ENCODE measurements around the gene UTF1.
A peak's percentile ranks its signal among the peaks of the same experiment; 100 is the strongest.

Gene UTF1

GRCh38 chr10:133272301-133272963 is 42.4 kb downstream of the UTF1 start:
- no peak overlapping the region for H3K4me3 ChIP-seq (ENCODE audit: low read depth, low read length)
- TF ChIP-seq CTCF (IDR thresholded peaks at IDR 0.05; ENCODE audit: borderline replicate concordance, insufficient read depth, low read depth, low read length) = no peak

GRCh38 chr10:133272964-133273420 is 43.0 kb downstream of the UTF1 start:
- no peak overlapping the region for H3K4me3 ChIP-seq (ENCODE audit: low read depth, low read length)
- TF ChIP-seq CTCF (IDR thresholded peaks at IDR 0.05; ENCODE audit: borderline replicate concordance, insufficient read depth, low read depth, low read length) = no peak

- no peak for TF ChIP-seq CTCF (IDR thresholded peaks at IDR 0.05; ENCODE audit: borderline replicate concordance, insufficient read depth, low read depth, low read length)
- no peak overlapping the region for H3K4me3 ChIP-seq (ENCODE audit: low read depth, low read length)
Observed at GRCh38 chr10:133273534-133274143, 43.6 kb downstream of the UTF1 start.

GRCh38 chr10:133274751-133275683 is 45.0 kb downstream of the UTF1 start:
- 0 out of 2 replicates have a peak, but pooled peaks have one; percentile 6 for TF ChIP-seq CTCF (IDR thresholded peaks at IDR 0.05; ENCODE audit: borderline replicate concordance, insufficient read depth, low read depth, low read length)
- H3K4me3 ChIP-seq (ENCODE audit: low read depth, low read length) = peak overlapping the region; percentile 93

GRCh38 chr10:133275684-133276092 is 45.7 kb downstream of the UTF1 start:
- peak; percentile 72 for TF ChIP-seq CTCF (IDR thresholded peaks at IDR 0.05; ENCODE audit: borderline replicate concordance, insufficient read depth, low read depth, low read length)
- peak overlapping the region; percentile 93 for H3K4me3 ChIP-seq (ENCODE audit: low read depth, low read length)

- TF ChIP-seq CTCF (IDR thresholded peaks at IDR 0.05; ENCODE audit: borderline replicate concordance, insufficient read depth, low read depth, low read length) = no peak
- peak overlapping the region; percentile 93 for H3K4me3 ChIP-seq (ENCODE audit: low read depth, low read length)
Observed at GRCh38 chr10:133276100-133276434, 46.0 kb downstream of the UTF1 start.

Data from GM12875 (cell line).